ENCODE measurements around the gene HENMT1.

HENMT1 gene

DNA sequence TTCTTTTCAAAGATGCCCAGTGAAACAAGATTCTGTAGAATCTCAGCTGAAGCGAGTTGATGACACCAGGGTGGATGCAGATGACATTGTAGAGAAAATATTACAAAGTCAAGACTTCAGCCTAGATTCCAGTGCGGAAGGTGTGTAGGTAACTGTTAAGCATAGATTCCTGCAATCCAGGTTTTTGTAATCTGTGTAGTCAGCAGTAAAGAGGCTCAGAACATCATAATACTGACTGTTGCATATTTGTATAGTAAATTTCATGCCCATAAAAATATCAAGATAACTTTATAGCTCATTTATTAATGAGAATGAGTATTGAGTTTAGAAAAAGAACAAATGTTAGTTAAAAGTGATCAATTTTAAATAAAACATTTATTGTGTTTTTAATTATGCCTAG, 32.2 kb downstream of the HENMT1 start:
- Mint-ChIP-seq H3K9me3 (no peaks in the 10 kb centered on the region), H3K4me3 (no peak overlapping the region), H3K4me1 (no peaks in the 10 kb centered on the region), H3K36me3 (peaks cover 15% of the 10 kb centered on the region), H3K27ac (no peak overlapping the region), H3K27me3 (no peaks in the 10 kb centered on the region)
- CTCF ChIA-PET: interaction anchor here (1.2 to 2.1 kb wide), 3 partner anchors 15 to 68 kb away, joined by 3 to 8 read pairs (median 3); partner anchors contain the start of gene EEIG2
- no peak for DNase-seq

DNA sequence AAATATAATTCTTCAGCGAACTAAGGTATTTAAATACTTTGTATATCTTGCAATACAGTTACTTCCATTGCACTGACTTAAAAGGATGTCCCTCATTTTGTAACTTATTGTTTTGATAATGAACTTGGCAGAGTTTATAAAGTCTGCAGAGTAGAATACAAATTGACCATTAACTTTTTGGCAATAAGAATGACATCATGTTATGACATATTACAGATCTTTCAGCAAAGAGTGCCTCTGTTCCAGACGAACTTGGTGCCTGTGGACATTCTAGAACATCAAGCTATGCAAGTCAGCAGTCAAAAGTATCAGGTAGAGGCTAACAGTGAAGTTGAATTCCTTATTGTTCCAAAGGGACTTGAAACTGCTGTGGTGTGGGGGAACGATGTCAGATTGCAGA, 32.9 kb downstream of the HENMT1 start:
- CTCF ChIA-PET: interaction anchor here (1.2 to 2.1 kb wide), 2 partner anchors 16 to 68 kb away, joined by 3 to 8 read pairs; partner anchors contain the start of gene EEIG2
- H3K27me3 Mint-ChIP-seq: no peaks in the 10 kb centered on the region
- DNase-seq: no peak
- no peaks in the 10 kb centered on the region for H3K4me1 Mint-ChIP-seq
- H3K4me3 Mint-ChIP-seq: no peak overlapping the region
- peaks cover 12% of the 10 kb centered on the region for H3K36me3 Mint-ChIP-seq
- H3K9me3 Mint-ChIP-seq: no peaks in the 10 kb centered on the region
- H3K27ac Mint-ChIP-seq: no peak overlapping the region

DNA sequence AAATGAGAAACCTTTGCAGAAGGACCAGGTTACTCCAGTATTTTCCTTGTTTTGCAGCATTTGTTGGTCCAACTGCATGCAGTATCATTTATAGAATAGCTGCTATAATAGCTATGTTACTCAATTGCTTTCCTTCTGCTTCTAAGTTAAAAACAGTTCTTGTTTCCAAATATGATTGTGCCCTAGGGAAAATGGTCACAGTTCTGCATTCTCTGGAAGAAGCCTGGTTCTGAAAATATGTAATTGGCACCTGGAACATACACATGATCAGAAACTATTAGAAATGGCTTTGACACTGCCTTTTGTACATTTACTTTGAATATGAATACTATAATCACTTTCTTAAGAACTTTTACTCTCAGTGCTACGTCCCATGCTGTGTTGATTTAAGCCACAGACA, 33.6 kb downstream of the HENMT1 start:
- CTCF ChIA-PET: interaction anchor here (2.1 kb wide), 1 partner anchor 17 kb away, joined by 8 read pairs; no protein-coding TSS in a partner anchor
- DNase-seq: no peak
- Mint-ChIP-seq H3K27me3 (no peaks in the 10 kb centered on the region), H3K27ac (no peak overlapping the region), H3K9me3 (no peaks in the 10 kb centered on the region), H3K36me3 (peaks cover 12% of the 10 kb centered on the region), H3K4me1 (no peaks in the 10 kb centered on the region), H3K4me3 (no peak overlapping the region)

- Mint-ChIP-seq H3K4me1 (no peaks in the 10 kb centered on the region), H3K27ac (no peak overlapping the region), H3K36me3 (no peaks in the 10 kb centered on the region), H3K4me3 (no peak overlapping the region), H3K9me3 (no peaks in the 10 kb centered on the region), H3K27me3 (no peaks in the 10 kb centered on the region)
- CTCF ChIA-PET: no interaction called here
- DNase-seq: no peak
Observed at GRCh38 chr1:108624069-108624468, 36.8 kb downstream of the HENMT1 start.

DNA sequence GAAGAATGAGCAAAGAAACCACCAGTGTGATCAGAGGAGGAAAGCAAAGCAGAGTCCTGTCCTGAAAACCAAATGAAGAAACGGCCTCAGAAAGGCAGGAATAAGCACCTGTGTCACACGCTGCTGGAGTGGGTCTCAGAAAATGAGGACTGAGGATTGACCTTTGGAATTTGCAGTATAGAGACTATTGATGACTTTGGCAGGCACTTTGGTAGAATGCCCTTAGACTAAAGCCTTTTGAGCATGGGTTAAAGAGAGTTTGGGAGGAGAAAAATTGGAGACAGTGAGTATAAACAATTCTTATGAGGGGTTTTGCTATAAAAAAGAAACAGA, 43.2 kb downstream of the HENMT1 start:
- Mint-ChIP-seq H3K9me3 (no peaks in the 10 kb centered on the region), H3K27me3 (no peaks in the 10 kb centered on the region), H3K27ac (no peak overlapping the region), H3K4me1 (no peaks in the 10 kb centered on the region), H3K4me3 (no peak overlapping the region), H3K36me3 (no peaks in the 10 kb centered on the region)
- CTCF ChIA-PET: no interaction called here
- no peak for DNase-seq

DNA sequence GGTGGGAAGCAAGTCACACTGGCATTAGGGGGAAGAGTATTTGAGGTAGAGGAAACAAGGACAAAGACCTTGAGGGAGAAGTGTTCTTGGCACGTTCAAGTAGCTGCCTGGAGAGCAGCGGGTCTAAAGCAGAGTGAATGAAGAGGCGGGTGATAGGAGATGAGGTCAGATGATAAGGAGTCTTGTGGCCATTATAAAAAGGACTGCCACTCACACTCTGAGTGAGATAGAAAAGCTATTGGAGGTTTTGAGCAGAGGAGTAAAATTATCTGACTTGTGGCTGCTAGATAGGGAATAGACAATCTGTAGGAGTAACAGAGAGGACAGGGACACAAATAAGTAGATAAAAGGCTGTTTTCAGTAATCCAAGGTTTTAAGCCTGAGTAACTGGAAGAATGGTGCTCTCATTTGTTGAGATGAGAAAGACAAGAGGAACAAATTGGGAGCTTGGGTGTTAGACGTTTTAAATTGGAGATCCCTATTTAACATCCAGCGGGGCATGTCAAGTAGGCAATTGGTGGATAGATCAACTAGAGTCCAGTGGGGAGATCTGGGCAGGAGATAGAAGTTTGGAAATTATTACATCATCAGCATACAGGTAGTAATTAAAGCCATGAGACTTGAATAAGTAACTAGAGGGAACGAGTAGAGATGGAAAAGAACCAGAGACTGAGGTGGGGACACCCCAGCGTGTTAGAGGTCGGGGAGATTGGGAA, 43.7 kb downstream of the HENMT1 start:
- CTCF ChIA-PET: no interaction called here
- H3K4me3 Mint-ChIP-seq: no peak overlapping the region

DNA sequence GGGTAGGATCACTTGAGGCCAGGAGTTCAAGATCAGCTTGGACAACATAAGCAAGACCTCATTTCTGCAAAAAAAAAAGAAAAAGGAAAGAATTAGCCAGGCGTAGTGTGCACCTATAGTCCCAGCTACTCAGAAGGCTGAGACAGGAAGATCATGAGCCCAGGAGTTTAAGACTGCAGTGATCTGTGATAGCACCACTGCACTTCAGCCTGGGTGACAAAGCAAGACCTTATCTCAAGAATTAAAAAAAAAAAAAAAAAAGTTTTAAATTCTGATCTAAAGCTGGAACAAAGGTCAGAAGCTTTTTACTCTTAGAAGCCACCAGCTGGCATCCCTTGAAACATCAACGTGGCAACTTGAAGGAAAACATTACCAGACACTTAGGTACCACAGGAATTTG, 45.3 kb downstream of the HENMT1 start:
- no peaks in the 10 kb centered on the region for H3K36me3 Mint-ChIP-seq
- no peak overlapping the region for H3K27ac Mint-ChIP-seq
- DNase-seq: no peak
- CTCF ChIA-PET: no interaction called here
- no peaks in the 10 kb centered on the region for H3K27me3 Mint-ChIP-seq
- no peaks in the 10 kb centered on the region for H3K4me1 Mint-ChIP-seq
- H3K9me3 Mint-ChIP-seq: no peaks in the 10 kb centered on the region
- H3K4me3 Mint-ChIP-seq: no peak overlapping the region

More for the DNA sequence above, 43.7 kb downstream of the HENMT1 start:
- no peak for DNase-seq
- H3K4me1 Mint-ChIP-seq: no peaks in the 10 kb centered on the region
- no peak overlapping the region for H3K27ac Mint-ChIP-seq
- H3K27me3 Mint-ChIP-seq: no peaks in the 10 kb centered on the region
- H3K9me3 Mint-ChIP-seq: no peaks in the 10 kb centered on the region
- H3K36me3 Mint-ChIP-seq: no peaks in the 10 kb centered on the region

GRCh38 chr1:108612496-108612895, 48.4 kb downstream of the HENMT1 start:
- DNase-seq: no peak
- H3K9me3 Mint-ChIP-seq: no peaks in the 10 kb centered on the region
- no peaks in the 10 kb centered on the region for H3K27me3 Mint-ChIP-seq
- H3K4me1 Mint-ChIP-seq: no peaks in the 10 kb centered on the region
- H3K36me3 Mint-ChIP-seq: peaks cover 6% of the 10 kb centered on the region
- CTCF ChIA-PET: interaction anchor here (0.6 kb wide), 1 partner anchor 100 kb away, joined by 3 read pairs; no protein-coding TSS in a partner anchor
- H3K4me3 Mint-ChIP-seq: no peak overlapping the region
- no peak overlapping the region for H3K27ac Mint-ChIP-seq

GRCh38 chr1:108611984-108612383, 48.9 kb downstream of the HENMT1 start:
- Mint-ChIP-seq H3K27ac (no peak overlapping the region), H3K4me1 (no peaks in the 10 kb centered on the region), H3K9me3 (no peaks in the 10 kb centered on the region), H3K27me3 (no peaks in the 10 kb centered on the region), H3K4me3 (no peak overlapping the region), H3K36me3 (peaks cover 6% of the 10 kb centered on the region)
- CTCF ChIA-PET: no interaction called here
- no peak for DNase-seq

GRCh38 chr1:108610073-108610472, 50.8 kb downstream of the HENMT1 start:
- H3K4me1 Mint-ChIP-seq: no peaks in the 10 kb centered on the region
- H3K27me3 Mint-ChIP-seq: no peaks in the 10 kb centered on the region
- H3K4me3 Mint-ChIP-seq: no peak overlapping the region
- DNase-seq: no peak
- H3K36me3 Mint-ChIP-seq: peaks cover 6% of the 10 kb centered on the region
- H3K27ac Mint-ChIP-seq: no peak overlapping the region
- no peaks in the 10 kb centered on the region for H3K9me3 Mint-ChIP-seq
- CTCF ChIA-PET: no interaction called here

- Mint-ChIP-seq H3K27me3 (no peaks in the 10 kb centered on the region), H3K27ac (no peak overlapping the region), H3K36me3 (peaks cover 6% of the 10 kb centered on the region), H3K4me1 (no peaks in the 10 kb centered on the region), H3K9me3 (no peaks in the 10 kb centered on the region), H3K4me3 (no peak overlapping the region)
- CTCF ChIA-PET: no interaction called here
- DNase-seq: no peak
Observed at GRCh38 chr1:108609483-108610049, 51.3 kb downstream of the HENMT1 start.

DNA sequence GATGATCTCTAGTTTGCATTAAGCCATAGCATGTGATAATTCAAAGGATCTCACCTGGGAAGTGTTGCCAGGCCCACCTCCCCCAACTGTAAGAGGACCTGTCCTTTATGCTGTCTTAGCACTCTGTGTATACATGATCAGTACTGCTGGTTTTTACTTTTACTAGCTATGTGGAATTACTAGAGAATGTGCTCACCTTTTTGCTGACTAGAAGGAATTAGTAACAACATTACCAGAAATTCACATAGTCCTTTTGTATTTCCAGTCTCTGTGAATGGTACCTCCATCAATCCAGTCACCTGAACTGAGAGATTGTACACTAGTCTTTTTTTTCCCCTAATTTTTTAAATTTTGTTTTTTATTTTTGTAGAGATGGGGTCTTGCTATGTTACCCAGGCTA, 54.4 kb downstream of the HENMT1 start:
- Mint-ChIP-seq H3K27me3 (no peaks in the 10 kb centered on the region), H3K9me3 (no peaks in the 10 kb centered on the region), H3K4me3 (no peak overlapping the region), H3K36me3 (peaks cover 8% of the 10 kb centered on the region), H3K27ac (no peak overlapping the region), H3K4me1 (no peaks in the 10 kb centered on the region)
- CTCF ChIA-PET: no interaction called here
- no peak for DNase-seq

DNA sequence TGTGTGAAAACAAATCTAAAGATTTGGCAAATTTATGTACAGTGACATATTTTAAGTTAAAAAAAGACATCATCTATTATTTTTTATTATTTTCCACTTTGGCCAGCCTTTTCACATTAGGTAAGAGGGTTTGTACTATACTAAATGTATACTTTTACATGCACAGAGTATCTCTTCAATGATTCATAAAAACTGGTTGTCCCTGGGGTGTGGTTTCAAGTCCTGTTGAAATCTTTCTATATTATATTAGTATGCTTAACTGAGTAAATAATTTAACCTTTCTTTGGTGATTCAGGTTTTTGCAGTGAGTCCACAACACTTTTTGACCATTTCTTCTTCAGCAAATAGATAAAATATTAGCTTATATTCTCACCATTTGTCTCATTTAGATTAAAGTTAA, 55.3 kb downstream of the HENMT1 start:
- Mint-ChIP-seq H3K27me3 (no peaks in the 10 kb centered on the region), H3K27ac (no peak overlapping the region), H3K4me3 (no peak overlapping the region), H3K36me3 (peaks cover 8% of the 10 kb centered on the region), H3K9me3 (no peaks in the 10 kb centered on the region), H3K4me1 (no peaks in the 10 kb centered on the region)
- DNase-seq: no peak
- CTCF ChIA-PET: interaction anchor here (0.8 kb wide), 1 partner anchor 35 kb away, joined by 3 read pairs; no protein-coding TSS in a partner anchor

DNA sequence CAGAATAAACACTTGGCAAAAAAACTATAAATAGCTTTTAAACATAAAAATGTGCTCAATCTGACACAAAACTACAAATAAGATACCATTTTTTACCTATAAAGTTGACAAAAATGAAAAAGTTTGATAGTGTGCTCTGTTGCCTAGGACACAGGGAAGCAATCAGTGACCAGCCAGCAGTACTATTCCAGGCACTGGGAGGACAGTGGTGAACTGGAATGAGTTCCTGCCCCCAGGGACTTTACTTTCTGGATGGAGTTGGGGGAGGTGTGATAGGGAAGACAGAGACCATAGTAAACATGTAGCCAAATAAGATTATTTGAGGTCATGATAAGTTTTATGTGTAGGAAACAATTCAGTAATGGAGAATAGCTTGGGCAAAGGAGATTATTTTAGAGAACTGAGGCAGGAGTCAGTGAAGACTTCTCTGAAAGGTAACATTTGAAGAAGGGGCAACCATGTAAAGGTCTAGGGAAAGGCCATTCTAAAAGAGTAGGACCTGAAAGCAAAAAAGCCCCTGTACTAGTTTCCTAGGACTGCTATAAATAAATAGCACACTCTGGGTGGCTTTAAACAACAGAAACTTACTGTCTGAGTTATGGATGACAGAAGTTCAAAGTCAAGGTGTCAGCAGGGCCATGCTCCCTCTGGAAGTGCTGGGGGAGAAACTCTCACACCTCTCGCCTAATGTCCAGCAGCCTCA, 59.0 kb downstream of the HENMT1 start:
- Mint-ChIP-seq H3K36me3 (peaks cover 3% of the 10 kb centered on the region), H3K4me1 (no peaks in the 10 kb centered on the region), H3K9me3 (no peaks in the 10 kb centered on the region), H3K27ac (no peak overlapping the region), H3K27me3 (no peaks in the 10 kb centered on the region), H3K4me3 (no peak overlapping the region)
- no peak for DNase-seq
- CTCF ChIA-PET: no interaction called here

DNA sequence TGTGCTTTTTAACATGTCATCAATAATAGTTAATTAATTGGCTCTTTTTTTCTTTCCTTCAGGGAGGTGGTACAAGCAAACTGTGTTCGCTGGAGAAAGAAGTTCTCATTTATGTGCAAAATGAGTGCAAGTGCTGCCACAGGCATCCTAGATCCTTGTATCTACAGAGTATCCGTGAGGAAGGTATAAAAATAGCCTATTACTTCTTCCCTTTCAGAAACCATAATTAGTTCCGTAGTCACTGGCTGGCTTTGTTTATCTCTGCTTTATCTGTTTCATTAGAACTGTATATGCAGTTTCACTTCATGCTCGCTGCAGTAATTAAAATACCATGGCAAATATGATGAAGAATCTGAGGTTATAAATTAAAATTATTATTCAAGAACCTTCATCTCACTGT, 60.4 kb downstream of the HENMT1 start:
- Mint-ChIP-seq H3K4me1 (no peaks in the 10 kb centered on the region), H3K27me3 (no peaks in the 10 kb centered on the region), H3K9me3 (no peaks in the 10 kb centered on the region), H3K27ac (no peak overlapping the region), H3K4me3 (no peak overlapping the region), H3K36me3 (peaks cover 3% of the 10 kb centered on the region)
- CTCF ChIA-PET: no interaction called here
- DNase-seq: no peak

Data from activated naive CD4-positive, alpha-beta T cell treated with anti-CD3 and anti-CD28 coated beads, Interleukin-2, amount 10 ng/mL, durations not matched to agents 7 days and 5 days (primary cell).